ENCODE data around the gene NPLOC4. TPM values are rescaled to one million over a fixed set of nuclear protein-coding genes. Genes with fewer than 3 reads are reported as not detected.

NPLOC4 gene
- total and polyA plus RNA-seq, 9 of the 15 experiments (the other 6 are each of a cell fraction or from before 2014, with no cell fraction given): 1.5 to 116 (median 64.5) TPM

- peak; percentile 93 for TF ChIP-seq CCNT2 (IDR thresholded peaks at IDR 0.05; ENCODE audit: borderline replicate concordance, extremely low read depth, insufficient read length, low read depth, low read length)
- peak; percentile 25; the same call in 1 of the 2 replicates for TF ChIP-seq JUND (IDR thresholded peaks at IDR 0.05; ENCODE audit: borderline replicate concordance, low read depth, low read length)
- no peak for TF ChIP-seq JUND (tag; IDR thresholded peaks at IDR 0.05; ENCODE audit: borderline replicate concordance, low read depth, low read length)
- no peak for TF ChIP-seq ZNF57 (CRISPR knock-in tag; IDR thresholded peaks at IDR 0.05)
- no peak for TF ChIP-seq SMARCA4 (IDR thresholded peaks at IDR 0.05)
- peak; percentile 31 for TF ChIP-seq EP300 (IDR thresholded peaks at IDR 0.05; ENCODE audit: low read length)
- TF ChIP-seq, protein P1, sequence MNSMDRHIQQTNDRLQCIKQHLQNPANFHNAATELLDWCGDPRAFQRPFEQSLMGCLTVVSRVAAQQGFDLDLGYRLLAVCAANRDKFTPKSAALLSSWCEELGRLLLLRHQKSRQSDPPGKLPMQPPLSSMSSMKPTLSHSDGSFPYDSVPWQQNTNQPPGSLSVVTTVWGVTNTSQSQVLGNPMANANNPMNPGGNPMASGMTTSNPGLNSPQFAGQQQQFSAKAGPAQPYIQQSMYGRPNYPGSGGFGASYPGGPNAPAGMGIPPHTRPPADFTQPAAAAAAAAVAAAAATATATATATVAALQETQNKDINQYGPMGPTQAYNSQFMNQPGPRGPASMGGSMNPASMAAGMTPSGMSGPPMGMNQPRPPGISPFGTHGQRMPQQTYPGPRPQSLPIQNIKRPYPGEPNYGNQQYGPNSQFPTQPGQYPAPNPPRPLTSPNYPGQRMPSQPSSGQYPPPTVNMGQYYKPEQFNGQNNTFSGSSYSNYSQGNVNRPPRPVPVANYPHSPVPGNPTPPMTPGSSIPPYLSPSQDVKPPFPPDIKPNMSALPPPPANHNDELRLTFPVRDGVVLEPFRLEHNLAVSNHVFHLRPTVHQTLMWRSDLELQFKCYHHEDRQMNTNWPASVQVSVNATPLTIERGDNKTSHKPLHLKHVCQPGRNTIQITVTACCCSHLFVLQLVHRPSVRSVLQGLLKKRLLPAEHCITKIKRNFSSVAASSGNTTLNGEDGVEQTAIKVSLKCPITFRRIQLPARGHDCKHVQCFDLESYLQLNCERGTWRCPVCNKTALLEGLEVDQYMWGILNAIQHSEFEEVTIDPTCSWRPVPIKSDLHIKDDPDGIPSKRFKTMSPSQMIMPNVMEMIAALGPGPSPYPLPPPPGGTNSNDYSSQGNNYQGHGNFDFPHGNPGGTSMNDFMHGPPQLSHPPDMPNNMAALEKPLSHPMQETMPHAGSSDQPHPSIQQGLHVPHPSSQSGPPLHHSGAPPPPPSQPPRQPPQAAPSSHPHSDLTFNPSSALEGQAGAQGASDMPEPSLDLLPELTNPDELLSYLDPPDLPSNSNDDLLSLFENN (IDR thresholded peaks at IDR 0.05; ENCODE audit: low read depth in 2 of 2, low read length in 2 of 2): peak in 1 of 2 experiments; percentile 76; a peak in 1 of 4 replicates
- peak; percentile 95 for TF ChIP-seq GTF2F1 (IDR thresholded peaks at IDR 0.05; ENCODE audit: low read depth, low read length)
- TF ChIP-seq, protein P2, sequence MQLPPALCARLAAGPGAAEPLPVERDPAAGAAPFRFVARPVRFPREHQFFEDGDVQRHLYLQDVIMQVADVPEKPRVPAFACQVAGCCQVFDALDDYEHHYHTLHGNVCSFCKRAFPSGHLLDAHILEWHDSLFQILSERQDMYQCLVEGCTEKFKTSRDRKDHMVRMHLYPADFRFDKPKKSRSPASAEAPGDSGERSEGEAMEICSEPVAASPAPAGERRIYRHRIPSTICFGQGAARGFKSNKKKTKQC (CRISPR knock-in tag; IDR thresholded peaks at IDR 0.05): peak; percentile 52; the same call in 1 of the 2 replicates
- peak; percentile 63; the same call in 1 of the 2 replicates for TF ChIP-seq GABPA (tag; conservative IDR thresholded peaks at IDR 0.05; ENCODE audit: low read depth)
- TF ChIP-seq ZNF197 (CRISPR knock-in tag; IDR thresholded peaks at IDR 0.05; ENCODE audit: low read depth): peak; percentile 92
- peak; percentile 61 to 99 for TF ChIP-seq NONO (IDR thresholded peaks at IDR 0.05; ENCODE audit: low read depth in 2 of 2, low read length in 1 of 2)
- TF ChIP-seq NR2F6 (CRISPR knock-in tag; IDR thresholded peaks at IDR 0.05): no peak
- TF ChIP-seq, protein P3, sequence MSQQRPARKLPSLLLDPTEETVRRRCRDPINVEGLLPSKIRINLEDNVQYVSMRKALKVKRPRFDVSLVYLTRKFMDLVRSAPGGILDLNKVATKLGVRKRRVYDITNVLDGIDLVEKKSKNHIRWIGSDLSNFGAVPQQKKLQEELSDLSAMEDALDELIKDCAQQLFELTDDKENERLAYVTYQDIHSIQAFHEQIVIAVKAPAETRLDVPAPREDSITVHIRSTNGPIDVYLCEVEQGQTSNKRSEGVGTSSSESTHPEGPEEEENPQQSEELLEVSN (IDR thresholded peaks at IDR 0.05; ENCODE audit: borderline replicate concordance in 1 of 2, extremely low read depth in 1 of 2, insufficient read depth in 1 of 2, insufficient read length in 1 of 2, low read depth in 1 of 2, low read length in 1 of 2, poor library complexity in 1 of 2, severe bottlenecking in 1 of 2): peak in 1 of 2 experiments; percentile 50
- TF ChIP-seq HNRNPL (IDR thresholded peaks at IDR 0.05; ENCODE audit: low read depth, low read length): peak; percentile 93
- TF ChIP-seq TAF1 (IDR thresholded peaks at IDR 0.05; ENCODE audit: control insufficient read depth, extremely low read depth, insufficient read depth, low read length, severe bottlenecking): peak; percentile 92
- TF ChIP-seq EZH2 (IDR thresholded peaks at IDR 0.05; ENCODE audit: borderline replicate concordance, low read depth, low read length): no peak
- 0 out of 4 replicates have a peak, but pooled peaks of 1 of the 2 experiments have one; percentile 45 for TF ChIP-seq KDM4B (IDR thresholded peaks at IDR 0.05; ENCODE audit: borderline replicate concordance in 2 of 2, low read depth in 1 of 2)
- TF ChIP-seq ZNF561 (CRISPR knock-in tag; conservative IDR thresholded peaks at IDR 0.05): no peak
- TF ChIP-seq OTX1 (CRISPR knock-in tag; IDR thresholded peaks at IDR 0.05): no peak
- TF ChIP-seq FIP1L1 (IDR thresholded peaks at IDR 0.05; ENCODE audit: low read depth, low read length, poor library complexity, severe bottlenecking): peak; percentile 73
- no peak for TF ChIP-seq CBX5 (IDR thresholded peaks at IDR 0.05; ENCODE audit: borderline replicate concordance, low read depth)
Measured at GRCh38 chr17:81512562-81513371, 124.1 kb downstream of the NPLOC4 start, which contains the start of gene ACTG1 (continued).

All from K562 (cell line).